Activated T-helper 2 cell treated with anti-CD3 and anti-CD28 coated beads, Interferon-gamma antibody, Interleukin-2, Interleukin-4, amounts not matched to agents 10 μg/mL and 5 μg/mL and 100 μg/mL, durations not matched to agents 14 hours and 24 hours and 36 hours (primary cell): ENCODE data around the gene ZNF346. TPM values are rescaled to one million over a fixed set of nuclear protein-coding genes. Genes with fewer than 3 reads are reported as not detected.
A peak's percentile ranks its signal among the peaks of the same experiment; 100 is the strongest.

Source experiments
- DNase-seq: peaks from one replicate; pipeline ENCODE4 v3.0.0; 2021; ENCODE audit warnings: low spot score
- H3K27ac Mint-ChIP-seq: one replicate; pipeline ENCODE4 v1.8.0; 2021; ENCODE audit warnings: mixed read lengths
- H3K27me3 Mint-ChIP-seq: one replicate; pipeline ENCODE4 v1.8.0; 2021; ENCODE audit warnings: low read depth, mixed read lengths
- H3K36me3 Mint-ChIP-seq: one replicate; pipeline ENCODE4 v1.8.0; 2021; ENCODE audit warnings: low read depth, mixed read lengths
- H3K4me1 Mint-ChIP-seq: one replicate; pipeline ENCODE4 v1.8.0; 2021; ENCODE audit warnings: low read depth, mixed read lengths
- H3K4me3 Mint-ChIP-seq: one replicate; pipeline ENCODE4 v1.8.0; 2021; ENCODE audit warnings: low read depth, mild to moderate bottlenecking, moderate library complexity, mixed read lengths
- H3K9me3 Mint-ChIP-seq: one replicate; pipeline ENCODE4 v1.8.0; 2021; ENCODE audit warnings: mixed read lengths
- intact Hi-C: fragments of 100-400 bp; cut with micrococcal nuclease; formaldehyde crosslinking; loops from one replicate; pipeline ENCODE4 v1.15.1; 2023
- total RNA-seq: library from RNA; stranded (reverse); gene quantifications from 2 replicates; pipeline ENCODE4 v1.2.3, GENCODE V29; 2022

Gene ZNF346
- total RNA-seq, 1 donor from 2014 or later: 26.3 TPM

GRCh38 chr5:177020033-177020432 is 2.5 kb upstream of the ZNF346 start:
- no peak for DNase-seq
- no peaks in the 10 kb centered on the region for H3K9me3 Mint-ChIP-seq

GRCh38 chr5:177023303-177023664 is 788 bp downstream of the ZNF346 start:
- H3K4me3 Mint-ChIP-seq: peak overlapping the region; percentile 98
- H3K9me3 Mint-ChIP-seq: no peaks in the 10 kb centered on the region
- H3K27me3 Mint-ChIP-seq: no peaks in the 10 kb centered on the region
- peak overlapping the region; percentile 93 for H3K27ac Mint-ChIP-seq
- intact Hi-C loops: no loop called here
- no peak for DNase-seq
- H3K36me3 Mint-ChIP-seq: peaks cover 23% of the 10 kb centered on the region
- H3K4me1 Mint-ChIP-seq: peaks cover 29% of the 10 kb centered on the region

More at GRCh38 chr5:177020033-177020432, 2.5 kb upstream of the ZNF346 start:
- intact Hi-C loops: no loop called here
- no peak overlapping the region for H3K27ac Mint-ChIP-seq
- peaks cover 21% of the 10 kb centered on the region for H3K4me1 Mint-ChIP-seq
- H3K36me3 Mint-ChIP-seq: peaks cover 9% of the 10 kb centered on the region
- no peaks in the 10 kb centered on the region for H3K27me3 Mint-ChIP-seq
- H3K4me3 Mint-ChIP-seq: no peak overlapping the region

DNA sequence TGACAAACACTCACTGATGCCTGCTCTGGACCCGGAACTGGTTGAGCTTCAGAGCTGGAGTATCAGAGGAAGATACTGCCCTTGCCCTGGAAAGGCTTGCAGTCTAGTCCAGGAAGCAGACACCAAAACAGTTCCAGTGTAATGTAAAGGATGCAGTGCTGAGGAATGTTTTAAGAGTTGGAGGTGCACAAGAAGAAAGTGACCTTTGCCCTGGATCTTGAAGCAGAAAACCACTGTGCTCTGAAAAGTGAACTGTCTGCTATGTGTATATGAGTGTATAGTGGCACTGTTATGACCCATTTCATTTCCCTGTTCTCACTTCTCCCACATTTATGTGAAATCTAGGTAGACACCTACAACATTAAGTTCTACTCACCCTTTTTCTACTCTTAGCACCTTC is 2.1 kb downstream of the ZNF346 start:
- no peak for DNase-seq
- no peak overlapping the region for H3K27ac Mint-ChIP-seq
- intact Hi-C loops: no loop called here

GRCh38 chr5:177025101-177025601 is 2.7 kb downstream of the ZNF346 start:
- peaks cover 37% of the 10 kb centered on the region for H3K36me3 Mint-ChIP-seq
- no peaks in the 10 kb centered on the region for H3K27me3 Mint-ChIP-seq
- peaks cover 31% of the 10 kb centered on the region for H3K4me1 Mint-ChIP-seq
- DNase-seq: no peak
- no peaks in the 10 kb centered on the region for H3K9me3 Mint-ChIP-seq
- intact Hi-C loops: no loop called here
- no peak overlapping the region for H3K27ac Mint-ChIP-seq
- no peak overlapping the region for H3K4me3 Mint-ChIP-seq

More for the DNA sequence above, 2.1 kb downstream of the ZNF346 start:
- peaks cover 31% of the 10 kb centered on the region for H3K4me1 Mint-ChIP-seq
- H3K9me3 Mint-ChIP-seq: no peaks in the 10 kb centered on the region
- no peaks in the 10 kb centered on the region for H3K27me3 Mint-ChIP-seq
- H3K4me3 Mint-ChIP-seq: peak overlapping the region; percentile 13
- H3K36me3 Mint-ChIP-seq: peaks cover 31% of the 10 kb centered on the region

- H3K9me3 Mint-ChIP-seq: peaks cover 5% of the 10 kb centered on the region
- H3K27ac Mint-ChIP-seq: no peak overlapping the region
- H3K36me3 Mint-ChIP-seq: peaks cover 51% of the 10 kb centered on the region
- H3K4me1 Mint-ChIP-seq: peaks cover 30% of the 10 kb centered on the region
- DNase-seq: no peak
- intact Hi-C loops: no loop called here
- no peak overlapping the region for H3K4me3 Mint-ChIP-seq
- H3K27me3 Mint-ChIP-seq: no peaks in the 10 kb centered on the region
These were observed 5.2 kb downstream of the ZNF346 start for GRCh38 chr5:177027665-177028064.

DNA sequence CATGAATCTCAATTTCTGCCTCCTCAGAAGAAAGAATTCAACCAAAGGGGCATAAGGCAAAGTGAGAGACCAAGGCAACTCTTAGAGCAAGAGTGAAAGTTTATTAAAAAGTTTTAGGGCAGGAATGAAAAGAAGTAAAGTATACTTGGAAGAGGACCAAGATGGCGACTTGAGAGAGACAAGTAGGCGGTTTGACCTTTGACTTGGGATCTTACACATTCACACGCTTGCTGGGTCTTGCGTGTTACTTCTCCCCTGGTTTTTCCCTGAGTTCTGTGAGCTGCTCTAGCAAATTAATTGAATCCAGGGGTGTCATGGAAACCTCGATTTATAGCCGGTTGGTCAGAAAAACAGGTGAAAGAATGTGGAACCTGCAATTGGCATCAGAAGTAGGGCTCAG is 7.0 kb downstream of the ZNF346 start:
- peaks cover 5% of the 10 kb centered on the region for H3K9me3 Mint-ChIP-seq

DNA sequence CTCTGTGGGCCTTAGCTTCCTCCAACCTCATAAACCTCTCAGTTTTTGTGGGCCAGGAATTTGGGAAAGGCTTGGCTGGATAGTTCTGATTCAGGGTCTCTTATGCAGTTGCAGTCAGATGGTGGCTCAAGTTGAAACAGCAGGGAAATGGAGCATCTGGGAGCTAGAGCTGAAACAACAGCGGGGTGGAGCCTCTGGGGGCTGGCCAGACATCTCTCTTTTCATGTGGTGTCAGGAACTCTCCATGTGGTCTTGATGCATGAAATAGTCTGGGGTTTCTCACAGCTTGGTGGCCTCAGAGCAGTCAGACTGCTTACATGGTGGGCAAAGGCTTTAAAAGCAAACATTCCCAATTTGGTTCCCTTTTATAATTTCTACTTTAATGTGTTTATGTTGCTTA is 13.5 kb downstream of the ZNF346 start:
- H3K9me3 Mint-ChIP-seq: peaks cover 5% of the 10 kb centered on the region
- intact Hi-C loops: no loop called here
- no peak for DNase-seq
- H3K36me3 Mint-ChIP-seq: peaks cover 18% of the 10 kb centered on the region
- no peaks in the 10 kb centered on the region for H3K27me3 Mint-ChIP-seq
- peaks cover 11% of the 10 kb centered on the region for H3K4me1 Mint-ChIP-seq
- no peak overlapping the region for H3K27ac Mint-ChIP-seq
- H3K4me3 Mint-ChIP-seq: no peak overlapping the region

More for the DNA sequence above, 7.0 kb downstream of the ZNF346 start:
- peaks cover 52% of the 10 kb centered on the region for H3K36me3 Mint-ChIP-seq
- H3K4me1 Mint-ChIP-seq: peaks cover 19% of the 10 kb centered on the region
- no peak overlapping the region for H3K27ac Mint-ChIP-seq
- no peak for DNase-seq
- no peaks in the 10 kb centered on the region for H3K27me3 Mint-ChIP-seq
- H3K4me3 Mint-ChIP-seq: no peak overlapping the region
- intact Hi-C loops: no loop called here

GRCh38 chr5:177036443-177036842 is 13.9 kb downstream of the ZNF346 start:
- no peak for DNase-seq
- H3K27me3 Mint-ChIP-seq: no peaks in the 10 kb centered on the region
- H3K36me3 Mint-ChIP-seq: peaks cover 20% of the 10 kb centered on the region
- H3K27ac Mint-ChIP-seq: no peak overlapping the region
- H3K4me3 Mint-ChIP-seq: no peak overlapping the region
- H3K9me3 Mint-ChIP-seq: peaks cover 3% of the 10 kb centered on the region
- peaks cover 9% of the 10 kb centered on the region for H3K4me1 Mint-ChIP-seq
- intact Hi-C loops: no loop called here

DNA sequence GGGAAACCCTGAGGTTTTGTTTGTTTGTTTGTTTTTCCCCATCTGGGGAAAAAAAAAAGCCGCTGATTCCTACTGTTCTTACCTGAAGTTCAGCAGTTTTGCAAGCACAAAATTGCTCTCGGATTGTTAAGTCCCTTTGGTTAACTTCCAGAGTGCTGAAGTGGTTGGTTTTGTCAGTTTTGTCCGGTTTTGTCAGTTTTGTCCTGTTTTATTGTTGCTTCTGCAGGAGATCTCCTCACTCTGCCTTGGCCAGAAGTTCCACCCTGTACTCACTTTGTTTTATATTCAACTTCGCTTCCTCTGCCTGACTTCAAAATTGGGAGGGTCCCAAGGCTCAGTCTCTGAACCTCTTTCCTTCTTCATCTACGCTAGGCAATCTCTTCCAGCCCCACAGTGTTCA is 14.4 kb downstream of the ZNF346 start:
- Mint-ChIP-seq H3K4me1 (peaks cover 7% of the 10 kb centered on the region), H3K27me3 (no peaks in the 10 kb centered on the region), H3K9me3 (no peaks in the 10 kb centered on the region), H3K4me3 (no peak overlapping the region), H3K27ac (no peak overlapping the region), H3K36me3 (peaks cover 20% of the 10 kb centered on the region)
- intact Hi-C loops: no loop called here
- no peak for DNase-seq

DNA sequence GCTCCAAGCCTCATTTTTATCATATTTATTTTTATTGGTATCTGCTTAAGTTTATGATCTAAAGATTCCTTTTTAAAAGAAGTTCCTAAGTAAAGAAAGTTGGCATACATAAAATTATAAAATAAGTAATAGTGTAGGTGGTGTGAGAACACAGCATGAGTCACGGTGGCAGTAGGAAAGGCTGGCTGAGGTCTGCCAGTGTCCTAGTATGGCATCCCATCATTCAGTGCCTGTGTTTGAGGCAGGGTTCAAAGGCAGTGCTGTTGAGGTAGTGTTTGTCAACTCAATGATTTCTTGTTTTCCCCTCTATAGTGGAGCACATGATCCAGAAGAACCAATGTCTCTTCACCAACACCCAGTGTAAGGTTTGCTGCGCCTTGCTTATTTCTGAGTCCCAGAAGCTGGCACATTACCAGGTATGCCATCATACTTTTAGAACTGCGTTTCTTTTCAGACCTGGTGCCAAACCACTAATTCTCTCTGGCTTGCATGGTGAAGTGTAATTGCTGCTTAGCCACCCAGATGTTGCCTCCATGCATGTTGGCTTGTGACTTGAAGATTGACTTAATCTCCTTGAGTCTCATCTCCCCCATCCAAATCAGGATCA is 18.4 kb downstream of the ZNF346 start:
- peaks cover 5% of the 10 kb centered on the region for H3K4me1 Mint-ChIP-seq

DNA sequence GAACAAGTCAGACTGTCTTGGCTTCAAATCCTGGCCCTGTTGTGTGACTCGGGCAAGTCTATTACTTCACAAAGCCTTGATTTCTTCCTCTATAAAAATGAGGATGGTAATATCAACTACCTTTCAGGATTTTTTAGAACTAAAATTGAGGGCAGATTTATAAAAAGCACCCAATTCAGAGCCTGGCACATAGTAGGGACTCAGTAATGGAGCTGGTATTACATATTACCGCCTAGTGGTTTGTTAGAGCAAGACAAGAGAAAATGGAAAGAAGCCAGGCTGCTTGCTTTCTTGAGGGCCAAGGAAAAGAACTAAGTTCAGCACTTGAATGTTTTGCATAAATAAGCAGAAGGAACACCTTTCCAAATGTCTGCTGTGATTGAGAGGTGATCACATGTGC is 19.4 kb downstream of the ZNF346 start:
- Mint-ChIP-seq H3K27ac (no peak overlapping the region), H3K4me1 (no peaks in the 10 kb centered on the region), H3K9me3 (no peaks in the 10 kb centered on the region), H3K36me3 (peaks cover 35% of the 10 kb centered on the region), H3K27me3 (no peaks in the 10 kb centered on the region), H3K4me3 (no peak overlapping the region)
- intact Hi-C loops: no loop called here
- no peak for DNase-seq

More for the DNA sequence above, 18.4 kb downstream of the ZNF346 start:
- intact Hi-C loops: no loop called here
- Mint-ChIP-seq H3K36me3 (peaks cover 36% of the 10 kb centered on the region), H3K9me3 (no peaks in the 10 kb centered on the region), H3K27ac (no peak overlapping the region), H3K4me3 (no peak overlapping the region), H3K27me3 (no peaks in the 10 kb centered on the region)
- DNase-seq: no peak

- Mint-ChIP-seq H3K4me1 (no peaks in the 10 kb centered on the region), H3K27ac (no peak overlapping the region), H3K27me3 (no peaks in the 10 kb centered on the region), H3K9me3 (no peaks in the 10 kb centered on the region), H3K36me3 (peaks cover 41% of the 10 kb centered on the region), H3K4me3 (no peak overlapping the region)
- intact Hi-C loops: no loop called here
- no peak for DNase-seq
These were observed 20.6 kb downstream of the ZNF346 start for GRCh38 chr5:177043114-177043513.

- no peaks in the 10 kb centered on the region for H3K4me1 Mint-ChIP-seq
- peaks cover 44% of the 10 kb centered on the region for H3K36me3 Mint-ChIP-seq
- H3K4me3 Mint-ChIP-seq: no peak overlapping the region
- no peaks in the 10 kb centered on the region for H3K9me3 Mint-ChIP-seq
- no peak for DNase-seq
- intact Hi-C loops: no loop called here
- H3K27me3 Mint-ChIP-seq: no peaks in the 10 kb centered on the region
- H3K27ac Mint-ChIP-seq: no peak overlapping the region
These were observed 21.5 kb downstream of the ZNF346 start for GRCh38 chr5:177043958-177044357.

GRCh38 chr5:177044641-177045040 is 22.1 kb downstream of the ZNF346 start:
- DNase-seq: no peak
- Mint-ChIP-seq H3K27me3 (no peaks in the 10 kb centered on the region), H3K4me1 (no peaks in the 10 kb centered on the region), H3K27ac (no peak overlapping the region), H3K36me3 (peaks cover 47% of the 10 kb centered on the region), H3K4me3 (no peak overlapping the region), H3K9me3 (no peaks in the 10 kb centered on the region)
- intact Hi-C loops: no loop called here
